ENCODE data around the gene MGARP.
A peak's percentile ranks its signal among the peaks of the same experiment; 100 is the strongest.
"Not testable (repeated sequence)": the region's sequence is repeated elsewhere in the genome, so short reads cannot be mapped to it uniquely, and the experiment has no call there.

Gene MGARP

DNA sequence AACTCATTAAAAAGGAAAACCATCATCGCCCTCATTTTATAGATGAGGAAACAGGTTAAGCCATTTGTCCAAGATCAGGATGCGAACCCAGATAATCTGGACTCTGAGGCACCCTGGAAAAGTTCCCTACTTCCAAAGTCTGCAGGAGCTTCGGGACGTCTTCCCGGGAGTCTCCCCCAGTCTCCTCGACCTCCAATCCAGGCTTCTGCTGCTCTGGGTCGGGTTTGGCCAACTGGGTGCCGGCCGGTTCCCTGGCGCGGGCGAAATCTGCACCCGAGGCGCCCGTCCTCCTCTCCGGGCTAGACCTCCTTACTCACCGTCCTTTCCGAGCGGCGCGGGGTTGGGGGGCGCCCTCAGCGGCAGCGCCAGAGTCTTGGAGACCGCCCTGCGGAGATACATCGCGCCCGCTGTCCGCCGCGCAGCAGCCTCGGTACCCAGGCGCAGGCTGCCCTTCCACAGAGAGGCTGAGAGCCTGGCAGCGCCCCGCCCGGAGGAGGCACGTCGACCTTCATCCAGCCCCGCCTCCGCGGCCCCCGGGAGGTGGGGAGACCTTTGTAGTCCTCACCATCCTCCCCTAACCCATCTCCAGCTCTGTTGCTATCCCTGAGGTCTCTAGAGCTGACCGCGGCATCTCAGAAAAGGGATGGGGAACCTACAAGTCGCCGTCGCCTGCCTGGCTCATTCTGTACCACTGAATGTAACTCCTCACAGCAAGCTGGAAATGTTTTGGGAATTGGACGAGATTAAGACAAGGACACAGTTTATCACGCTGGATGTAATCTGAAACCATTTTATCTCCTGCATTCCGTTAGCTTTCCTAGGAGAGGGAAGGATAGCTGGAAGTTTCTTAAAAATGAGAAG, at the start of gene MGARP:
Gene MGARP (minus strand): TSS at position 466 of the 861 bp plus-strand sequence. CDS start 67 bp downstream, at position 399.
- peak; percentile 41 for DNase-seq

DNA sequence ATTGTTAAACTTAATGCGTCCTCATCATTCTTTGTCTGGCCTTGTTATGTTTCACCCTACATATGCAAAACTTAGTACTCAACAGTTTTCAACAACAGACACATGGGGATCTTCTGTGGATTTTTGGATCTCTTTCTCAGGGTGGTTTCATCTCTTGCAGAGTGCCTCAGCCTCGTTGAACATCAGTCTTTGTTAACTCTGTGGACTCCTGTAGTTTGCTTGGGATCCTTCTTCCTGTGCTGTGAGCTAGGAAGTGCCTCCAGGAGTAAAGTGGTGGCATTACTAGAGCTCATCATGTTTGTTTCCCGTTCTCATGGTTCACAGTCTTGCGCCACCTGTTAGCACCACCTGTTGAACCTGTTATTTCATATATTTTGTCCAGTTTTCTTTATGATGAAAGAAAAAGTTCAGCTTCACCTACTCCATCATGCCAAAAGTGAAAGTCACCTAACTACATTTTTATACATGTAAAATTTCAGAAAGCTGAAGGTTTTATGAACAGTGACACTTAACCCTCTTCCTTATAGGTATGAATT, 49.7 kb upstream of the MGARP start:
- DNase-seq, result no peak

DNA sequence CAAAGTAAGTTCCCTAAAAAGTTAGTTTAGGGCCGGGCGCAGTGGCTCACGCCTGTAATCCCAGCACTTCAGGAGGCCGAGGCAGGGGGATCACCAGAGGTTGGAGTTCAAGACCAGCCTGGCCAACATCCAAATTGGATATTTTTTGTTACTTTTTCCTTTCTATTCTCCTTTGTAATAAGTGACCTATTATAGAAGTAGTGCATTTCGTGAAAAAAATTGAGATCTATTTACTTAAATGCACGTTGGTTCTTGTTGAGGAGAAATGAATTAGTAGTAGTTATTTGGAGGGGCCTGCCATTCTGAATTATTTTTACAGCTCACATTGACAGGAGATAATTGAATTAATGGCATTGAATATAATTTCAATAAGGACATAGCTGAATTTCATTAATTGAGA, 44.6 kb upstream of the MGARP start:
- DNase-seq, result no peak

DNA sequence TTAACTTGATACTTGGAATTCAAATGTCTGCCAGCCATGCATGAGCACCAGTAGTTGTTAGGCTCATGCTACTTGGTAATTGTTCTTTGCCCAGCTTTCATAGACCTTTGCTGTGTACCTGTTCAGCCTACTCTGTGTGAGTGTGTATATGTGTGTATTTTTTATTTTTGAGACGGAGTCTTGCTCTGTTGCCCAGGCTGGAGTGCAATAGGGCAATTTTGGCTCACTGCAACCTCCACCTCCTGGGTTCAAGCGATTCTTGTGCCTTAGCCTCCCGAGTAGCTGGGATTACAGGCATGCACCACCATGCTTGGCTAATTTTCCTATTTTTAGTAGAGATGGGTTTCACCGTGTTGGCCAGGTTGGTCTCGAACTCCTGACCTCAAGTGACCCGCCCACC, 42.5 kb upstream of the MGARP start:
- not testable (repeated sequence) for DNase-seq

DNA sequence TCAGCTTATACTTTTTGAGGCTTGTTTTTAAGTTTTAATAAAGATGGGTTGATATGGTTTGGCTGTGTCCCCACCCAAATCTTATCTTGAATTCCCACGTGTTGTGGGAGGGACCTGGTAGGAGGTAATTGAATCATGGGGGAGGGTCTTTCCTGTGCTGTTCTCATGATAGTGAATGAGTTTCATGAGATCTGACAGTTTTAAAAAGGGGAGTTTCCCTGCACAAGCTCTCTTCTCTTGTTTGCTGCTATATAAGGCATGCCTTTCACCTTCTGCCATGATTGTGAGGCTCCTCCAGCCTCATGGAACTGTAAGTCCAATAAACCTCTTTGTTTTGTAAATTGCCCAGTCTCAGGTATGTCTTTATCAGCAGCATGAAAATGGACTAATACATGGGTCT, 42.0 kb upstream of the MGARP start:
- not testable (repeated sequence) for DNase-seq

DNA sequence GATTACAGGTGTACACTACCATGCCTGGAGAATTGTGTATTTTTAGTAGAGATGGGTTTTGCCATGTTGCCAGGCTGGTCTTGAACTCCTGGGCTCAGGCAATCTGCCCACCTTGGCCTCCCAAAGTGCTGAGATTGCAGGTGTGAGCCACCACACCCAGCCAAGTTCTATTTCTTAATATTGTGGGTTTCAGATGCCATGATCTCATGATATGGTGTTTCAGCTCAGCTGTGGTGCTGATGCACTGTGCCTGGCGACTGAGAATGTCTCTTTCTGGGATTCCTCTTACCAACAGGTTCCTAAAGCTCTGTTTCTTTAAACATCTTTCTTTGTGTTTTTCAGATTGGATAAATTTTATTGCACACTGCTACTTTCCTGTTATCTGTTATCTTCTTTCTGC, 39.5 kb upstream of the MGARP start:
- DNase-seq, result no peak

DNA sequence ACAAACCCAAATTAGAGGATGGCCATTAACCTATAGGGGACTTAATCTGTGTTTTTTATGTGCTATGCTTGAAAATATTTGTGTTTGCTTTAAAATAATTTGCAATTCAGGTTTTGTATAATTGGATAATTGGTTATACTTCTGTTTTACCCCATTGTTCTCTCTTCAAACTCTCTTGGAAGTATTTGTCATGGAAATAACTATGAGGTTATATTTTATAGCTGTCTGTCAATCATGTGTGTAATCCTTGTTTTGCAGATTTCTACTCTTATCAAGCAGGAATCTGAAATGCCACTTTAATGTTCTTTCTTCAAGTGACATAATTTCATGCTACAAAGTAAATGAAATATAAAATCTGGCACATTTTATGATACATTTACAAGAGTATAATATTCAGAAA, 37.6 kb upstream of the MGARP start:
- no peak for DNase-seq

DNA sequence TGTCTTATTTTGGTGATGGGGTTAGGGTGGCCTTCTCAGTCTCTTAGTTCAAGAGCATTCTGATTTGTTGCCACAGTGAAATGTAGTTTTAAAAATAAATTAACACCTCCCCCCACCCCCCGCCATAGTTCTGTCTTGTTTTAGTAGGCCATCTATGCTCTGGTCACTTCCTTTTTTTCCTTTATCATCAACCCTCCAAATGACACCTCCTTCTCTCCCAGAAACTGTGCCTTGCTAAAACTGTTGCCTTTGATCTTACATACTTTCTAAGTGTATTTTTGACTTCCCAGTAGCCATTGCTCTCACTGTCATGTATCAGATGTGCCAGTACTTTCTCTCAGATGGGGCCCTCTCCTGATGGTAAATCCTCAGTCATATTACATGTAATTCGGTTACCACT, 36.7 kb upstream of the MGARP start:
- DNase-seq, result no peak

DNA sequence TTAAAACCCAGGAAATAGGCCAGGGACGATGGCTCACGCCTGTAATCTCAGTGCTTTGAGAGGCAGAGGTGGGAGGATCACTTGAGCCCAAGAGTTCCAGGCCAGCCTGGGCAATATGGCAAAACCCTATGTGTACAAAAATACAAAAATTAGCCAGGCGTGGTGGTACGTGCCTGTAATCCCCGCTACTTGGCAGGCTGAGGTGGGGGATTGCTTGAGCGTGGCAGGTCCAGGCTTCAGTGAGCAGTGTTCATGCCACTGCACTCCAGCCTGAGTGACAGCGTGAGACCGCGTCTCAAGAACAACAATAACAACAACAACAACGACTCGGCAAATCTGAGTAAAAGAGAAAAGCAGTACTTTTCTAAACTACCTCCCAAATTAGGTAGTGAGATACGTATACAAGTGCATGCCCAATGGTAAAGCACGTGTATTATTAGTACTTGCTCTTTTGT, 35.2 kb upstream of the MGARP start:
- no peak for DNase-seq

DNA sequence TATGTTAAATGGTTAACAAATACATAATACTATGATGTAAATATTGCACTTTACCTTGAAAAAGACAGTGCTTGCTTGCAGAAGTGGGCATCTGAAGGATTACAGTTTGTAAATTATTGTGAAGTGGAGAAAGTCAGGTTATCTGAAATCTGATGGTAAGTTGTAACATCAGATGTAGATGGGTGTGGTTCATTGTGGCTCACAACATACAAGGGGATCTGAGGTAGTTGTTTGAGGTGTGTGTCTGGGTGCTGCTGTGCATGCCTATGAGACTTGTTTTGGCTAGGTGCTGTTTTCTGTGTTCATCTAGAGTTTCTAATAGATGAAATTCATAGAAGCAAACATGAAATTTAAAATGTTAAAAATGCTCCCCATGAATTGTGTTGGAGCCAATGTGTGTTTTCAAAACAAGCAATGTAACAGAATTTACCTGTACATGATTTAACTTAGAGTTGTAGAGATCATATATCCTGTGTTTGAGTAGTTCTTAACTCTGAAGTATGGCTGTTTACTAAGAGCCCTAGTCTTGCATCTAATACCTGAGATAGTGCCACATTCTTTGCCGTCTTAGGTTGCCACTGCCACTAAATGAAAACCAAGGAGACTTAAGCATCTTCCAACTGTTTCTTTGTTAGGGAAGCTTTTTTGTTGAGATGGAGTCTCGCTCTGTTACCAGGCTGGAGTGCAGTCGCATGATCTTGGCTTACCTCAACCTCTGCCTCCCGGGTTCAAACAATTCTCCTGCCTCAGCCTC, 34.2 kb upstream of the MGARP start:
- no peak for DNase-seq

DNA sequence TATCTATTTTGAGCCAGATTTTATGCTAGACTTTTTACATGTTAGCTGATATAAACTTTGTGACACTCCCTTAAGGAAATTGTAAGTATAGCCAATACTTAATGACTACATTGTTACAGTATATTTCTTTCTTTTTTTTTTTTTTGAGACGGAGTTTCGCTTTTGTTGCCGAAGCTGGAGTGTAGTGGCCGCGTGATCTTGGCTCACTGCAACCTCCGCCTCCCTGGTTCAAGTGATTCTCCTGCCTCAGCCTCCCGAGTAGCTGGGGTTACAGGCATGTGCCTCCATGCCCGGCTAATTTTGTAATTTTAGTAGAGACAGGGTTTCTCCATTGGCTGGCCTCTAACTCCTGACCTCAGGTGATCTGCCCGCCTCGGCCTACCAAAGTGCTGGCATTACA, 33.4 kb upstream of the MGARP start:
- DNase-seq, result not testable (repeated sequence)

DNA sequence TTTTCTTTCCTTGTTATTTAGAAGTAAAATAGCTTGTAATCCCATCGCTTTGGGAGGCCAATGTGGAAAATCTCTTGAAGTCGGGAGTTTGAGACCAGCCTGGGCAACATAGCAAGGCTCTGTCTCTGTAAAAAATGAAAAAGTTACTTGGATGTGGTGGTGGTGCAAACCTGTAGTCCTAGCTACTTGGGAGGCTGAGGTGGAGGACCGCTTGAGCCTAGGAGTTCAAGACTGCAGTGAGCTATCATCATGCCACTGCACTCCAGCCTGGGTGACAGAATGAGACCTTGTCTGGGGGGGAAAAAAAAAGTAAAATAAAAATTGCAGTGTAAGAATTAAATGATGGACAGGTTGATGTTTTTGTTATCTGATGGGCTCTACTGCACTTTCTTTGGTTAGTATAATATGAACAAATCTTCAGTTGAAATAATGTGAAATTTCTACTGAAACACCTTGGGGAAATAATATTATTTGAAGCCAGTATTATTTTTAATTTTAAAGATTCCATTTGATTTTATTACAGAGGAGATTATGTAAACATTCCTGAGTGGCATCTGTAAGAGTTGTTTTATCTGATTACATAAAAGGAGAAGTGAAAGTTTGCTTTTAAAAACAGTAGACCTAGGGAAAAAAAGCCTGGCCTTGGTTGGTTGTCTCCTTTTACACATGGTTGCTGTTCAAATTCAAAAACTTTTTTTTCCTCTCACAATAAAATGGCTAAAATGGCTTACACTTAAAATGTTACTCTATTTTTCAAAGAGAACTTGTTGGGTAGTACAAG, 32.7 kb upstream of the MGARP start:
- no peak for DNase-seq

DNA sequence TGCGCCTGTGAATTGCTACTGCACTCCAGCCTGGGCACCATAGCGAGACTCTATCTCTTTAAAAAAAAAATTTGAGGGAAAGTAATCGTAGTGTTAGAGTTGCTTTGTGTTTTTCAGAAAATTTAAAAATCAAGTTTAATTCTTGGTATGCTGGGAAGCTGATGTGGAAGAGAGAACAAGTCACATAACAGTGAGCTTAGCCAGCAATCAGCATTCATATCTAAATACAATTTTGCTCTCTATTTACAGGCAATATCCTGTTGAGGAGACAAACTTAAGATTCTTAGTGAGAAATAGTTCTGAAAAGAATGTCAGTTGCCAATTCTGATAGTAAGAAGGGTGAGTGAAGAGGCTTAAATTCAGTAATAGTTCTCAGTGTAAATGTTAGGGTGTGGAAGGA, 31.9 kb upstream of the MGARP start:
- DNase-seq, result no peak

DNA sequence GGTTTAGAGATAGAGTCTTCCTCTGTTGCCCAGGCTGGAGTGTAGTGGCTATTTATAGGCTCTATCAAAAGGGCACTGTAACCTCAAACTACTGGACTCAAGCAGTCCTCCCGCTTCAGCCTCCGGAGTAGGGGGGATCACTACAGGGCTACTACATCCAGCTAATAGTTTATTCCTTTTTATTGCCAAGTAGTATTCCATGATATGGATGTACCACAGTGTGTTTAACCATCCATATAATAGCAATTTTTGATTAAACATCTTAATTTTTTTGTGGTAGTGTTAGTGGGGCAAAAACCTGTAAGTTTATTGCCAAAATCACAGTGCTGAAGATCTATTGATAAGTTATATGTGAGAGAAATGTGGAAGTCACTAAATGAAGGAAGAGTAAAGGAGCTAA, 24.9 kb upstream of the MGARP start:
- DNase-seq, result no peak

DNA sequence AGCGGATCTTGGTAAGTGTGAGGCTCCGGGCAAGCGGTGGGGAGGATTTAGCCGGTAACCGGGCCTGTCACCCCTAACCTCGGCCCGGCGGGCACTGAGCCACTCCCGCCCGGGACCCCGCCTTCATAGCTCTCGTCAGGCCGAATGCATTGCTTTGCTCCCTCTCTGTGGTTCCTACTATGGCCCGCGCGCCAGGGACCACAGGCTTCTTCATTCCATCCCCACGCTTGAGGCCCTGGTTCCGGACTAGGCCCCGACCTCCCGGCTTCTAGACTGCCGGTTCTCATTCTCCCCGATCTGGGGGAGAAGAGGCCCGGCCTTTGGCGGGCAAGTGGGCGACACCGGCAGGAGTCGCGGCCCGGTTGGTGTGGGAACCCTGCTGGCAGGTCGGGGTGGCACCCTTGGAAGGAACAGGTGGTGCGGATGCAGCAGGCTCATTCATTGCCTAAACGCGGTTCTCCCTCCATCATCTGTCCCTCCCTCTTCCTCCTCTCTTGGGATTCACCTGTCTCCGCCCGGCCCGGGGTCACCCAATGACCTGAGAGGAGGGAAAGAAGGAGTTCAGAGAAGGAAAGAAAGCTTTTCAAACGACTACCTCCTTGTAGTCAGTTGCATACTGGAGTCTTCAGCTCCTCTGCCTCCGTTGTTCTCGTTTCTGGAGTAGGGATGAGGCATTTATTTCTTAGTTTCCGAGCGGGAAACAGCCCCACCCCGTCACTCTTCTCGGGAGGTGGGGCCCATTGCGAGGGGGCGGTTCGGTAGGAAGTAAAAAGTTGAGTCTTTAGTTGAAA, 22.0 kb upstream of the MGARP start, which contains the start of gene NDUFC1:
Gene NDUFC1 (minus strand): TSS at position 657 of the 791 bp plus-strand sequence. CDS start 6,679 bp downstream, outside the sequence.
- DNase-seq, result peak; percentile 65

DNA sequence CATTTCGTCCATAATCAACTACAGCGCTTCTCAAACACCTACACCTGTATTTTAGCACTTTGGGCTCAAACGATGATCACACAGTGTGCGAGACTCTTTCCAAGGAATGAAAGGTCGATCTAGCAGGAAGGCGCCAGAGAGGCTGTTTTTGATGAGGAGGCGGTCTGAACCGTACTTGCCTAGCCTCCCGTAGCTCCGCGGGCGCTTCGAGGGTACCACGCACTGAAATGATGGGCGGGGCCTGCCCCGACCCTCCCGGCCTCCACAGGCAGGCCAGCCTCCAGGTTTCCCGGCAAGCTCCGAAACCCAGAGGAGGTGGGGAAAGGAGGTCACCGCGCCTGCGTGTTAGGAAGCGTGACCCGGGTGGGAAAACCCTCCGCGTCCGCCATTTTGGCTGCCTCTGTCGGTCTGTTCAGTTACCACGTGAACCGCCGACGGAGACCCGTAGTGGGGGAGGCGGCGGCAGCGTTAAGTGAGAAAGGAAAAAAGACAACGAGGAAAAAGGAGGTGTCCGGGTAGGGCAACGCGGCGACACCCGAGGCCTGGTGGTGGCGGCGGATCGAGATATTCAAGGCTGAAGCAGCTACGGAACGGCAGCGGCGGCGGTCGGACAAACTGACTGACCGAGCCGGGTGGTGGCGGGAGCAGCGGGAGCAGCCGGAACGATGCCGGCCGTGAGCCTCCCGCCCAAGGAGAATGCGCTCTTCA, 21.2 kb upstream of the MGARP start, which contains the start of gene NAA15:
Gene NAA15 (plus strand): TSS at position 393 of the 708 bp plus-strand sequence. CDS start 273 bp downstream, at position 666.
- DNase-seq, result peak; percentile 99

DNA sequence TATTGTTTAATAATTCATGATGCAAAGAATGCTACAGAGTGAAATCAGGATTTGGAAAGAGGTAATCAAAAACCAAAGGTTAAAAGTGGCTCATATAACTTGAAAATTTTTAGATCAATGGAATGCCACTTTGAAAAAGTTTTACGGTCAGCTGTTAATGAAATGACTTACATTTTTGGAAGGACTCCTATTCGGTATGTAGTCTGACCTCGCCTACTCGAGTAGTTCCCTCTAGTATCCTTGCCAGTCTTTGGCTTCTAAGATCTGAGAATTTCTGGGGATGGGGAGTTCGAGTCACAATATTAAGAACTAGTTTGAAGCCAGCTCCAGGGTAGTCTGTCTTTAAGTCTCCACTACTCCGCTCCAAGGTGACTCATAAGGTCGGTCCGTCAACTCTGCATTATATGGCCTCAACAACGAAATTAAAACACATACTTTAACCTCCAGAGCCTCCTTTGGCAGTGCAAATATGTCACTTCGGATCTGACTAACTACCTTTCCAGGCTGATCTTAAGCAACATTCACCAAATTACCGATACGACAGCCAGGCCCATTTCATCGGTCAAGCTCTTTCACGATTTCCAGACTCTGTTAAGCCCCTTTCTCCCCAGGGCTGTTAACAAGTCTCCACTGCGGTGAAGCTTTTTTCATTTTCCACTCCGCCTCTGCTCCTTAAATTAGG, 20.5 kb upstream of the MGARP start:
- DNase-seq, result peak; percentile 52

DNA sequence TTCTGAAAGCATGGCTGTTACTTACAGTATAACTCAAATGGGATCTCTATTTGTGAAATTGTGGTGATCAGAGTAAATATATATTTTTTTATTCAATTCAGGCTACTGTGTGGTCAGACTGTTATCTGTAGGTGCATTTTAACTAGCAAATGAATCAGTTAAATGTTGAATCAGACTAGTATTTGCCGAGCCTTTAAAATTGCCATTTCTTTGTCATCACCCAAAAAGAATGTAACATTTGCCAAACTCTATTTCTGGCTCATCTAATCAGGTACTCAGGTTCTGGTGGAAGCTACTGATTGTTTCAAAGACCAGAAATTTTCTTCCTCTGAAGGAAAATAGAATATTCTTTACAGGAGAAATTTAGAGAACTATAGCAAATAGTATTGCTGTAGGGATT, 19.5 kb upstream of the MGARP start:
- DNase-seq, result no peak

DNA sequence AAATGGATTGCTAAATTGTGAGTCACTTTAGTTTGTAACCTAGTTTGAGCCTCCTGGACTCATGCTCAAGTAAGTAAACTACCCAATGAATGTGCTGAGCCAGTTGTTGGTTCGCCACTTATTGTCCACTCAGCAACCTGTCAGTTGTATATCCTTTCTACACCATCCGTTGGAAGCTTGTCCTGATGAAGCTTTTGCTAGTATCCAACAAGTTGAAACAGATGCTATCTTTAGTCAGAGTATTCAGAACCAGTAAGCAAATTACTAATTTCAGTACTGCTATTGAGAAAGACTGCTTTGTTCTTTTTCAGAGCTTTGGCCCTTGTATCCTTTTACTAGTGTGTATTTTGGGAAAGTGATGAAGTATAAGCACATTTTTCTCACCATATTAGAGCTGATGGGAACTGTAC, 17.0 kb upstream of the MGARP start:
- DNase-seq, result no peak

DNA sequence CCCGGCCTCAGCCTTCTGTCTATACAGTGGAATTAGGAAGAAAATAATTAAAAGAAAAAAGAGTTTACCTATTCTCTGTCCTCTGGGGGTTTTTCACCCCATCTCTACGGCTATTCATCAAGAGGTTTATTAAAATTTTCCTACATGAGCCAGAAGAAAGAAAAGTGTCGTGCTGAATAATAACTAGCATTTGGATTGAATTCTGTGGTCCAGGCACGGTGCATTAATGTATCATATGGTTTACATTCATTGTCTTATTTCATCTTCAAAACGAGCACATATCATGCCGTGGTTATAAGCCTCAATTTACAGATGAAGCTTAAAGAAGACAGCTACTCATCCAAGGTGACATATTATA, 15.9 kb upstream of the MGARP start:
- DNase-seq, result no peak

Measured in NCI-H82 (cell line).